ENCODE data around the gene NEB. TPM values are rescaled to one million over a fixed set of nuclear protein-coding genes. Genes with fewer than 3 reads are reported as not detected.

NEB gene
- total and polyA plus RNA-seq, 7 donors, result 796 to 7,790 (median 2,020) TPM

- H3K9me3 ChIP-seq, result no peaks in the 10 kb centered on the region
- ATAC-seq, result no peak
- intact Hi-C loops (cut with DNase I), result no loop called here
- H3K36me3 ChIP-seq (ENCODE audit: insufficient read depth in 1 of 2, low read depth in 1 of 2), result peaks cover 0 to 100% of the 10 kb centered on the region in 2 donors
- peak overlapping the region; percentile 67 for H3K27ac ChIP-seq
- DNase-seq, result no peak
- WGBS, 3 donors, result 82 to 93% (median 85%) methylated on average over 2 of the region's 2 CpGs
- peaks cover 71% of the 10 kb centered on the region for H3K4me1 ChIP-seq
- H3K27me3 ChIP-seq (ENCODE audit: insufficient read depth in 3 of 3, low read length in 2 of 3), result no peaks in the 10 kb centered on the region
- H3K4me3 ChIP-seq, result no peak overlapping the region
- TF ChIP-seq CTCF (IDR thresholded peaks at IDR 0.05), result no peak
Observed at GRCh38 chr2:151658081-151658480, 76.2 kb downstream of the NEB start.

- Histone ChIP-seq H3K4me3 (no peak overlapping the region), H3K27me3 (ENCODE audit: insufficient read depth in 3 of 3, low read length in 2 of 3) (no peaks in the 10 kb centered on the region), H3K9me3 (no peaks in the 10 kb centered on the region), H3K27ac (peak overlapping the region; percentile 67), H3K4me1 (peaks cover 71% of the 10 kb centered on the region), H3K36me3 (ENCODE audit: insufficient read depth in 1 of 2, low read depth in 1 of 2) (peaks cover 0 to 100% of the 10 kb centered on the region in 2 donors)
- DNase-seq (no peak), ATAC-seq (peak; percentile 21 to 35 (median 24))
- WGBS, 3 donors, result 48 to 75% (median 48%) methylated on average over 2 of the region's 2 CpGs
- TF ChIP-seq CTCF (IDR thresholded peaks at IDR 0.05), result no peak
- intact Hi-C loops (cut with DNase I), result no loop called here
Observed at GRCh38 chr2:151657667-151658076, 76.6 kb downstream of the NEB start.

- Histone ChIP-seq H3K27ac (peak overlapping the region; percentile 50), H3K36me3 (ENCODE audit: insufficient read depth in 1 of 2, low read depth in 1 of 2) (peaks cover 0 to 100% of the 10 kb centered on the region in 2 donors), H3K4me1 (peaks cover 78% of the 10 kb centered on the region), H3K4me3 (no peak overlapping the region), H3K27me3 (ENCODE audit: insufficient read depth in 3 of 3, low read length in 2 of 3) (no peaks in the 10 kb centered on the region), H3K9me3 (no peaks in the 10 kb centered on the region)
- peak; percentile 33 to 58 (median 47) for ATAC-seq
- intact Hi-C loops (cut with DNase I), result no loop called here
- DNase-seq, result peak in 1 of 2 donors; percentile 54
- 35 to 68% (median 37%) methylated on average over 8 of the region's 8 CpGs for WGBS, 3 donors
- no peak for TF ChIP-seq CTCF (IDR thresholded peaks at IDR 0.05)
Observed at GRCh38 chr2:151655663-151656398, 78.4 kb downstream of the NEB start.

DNA sequence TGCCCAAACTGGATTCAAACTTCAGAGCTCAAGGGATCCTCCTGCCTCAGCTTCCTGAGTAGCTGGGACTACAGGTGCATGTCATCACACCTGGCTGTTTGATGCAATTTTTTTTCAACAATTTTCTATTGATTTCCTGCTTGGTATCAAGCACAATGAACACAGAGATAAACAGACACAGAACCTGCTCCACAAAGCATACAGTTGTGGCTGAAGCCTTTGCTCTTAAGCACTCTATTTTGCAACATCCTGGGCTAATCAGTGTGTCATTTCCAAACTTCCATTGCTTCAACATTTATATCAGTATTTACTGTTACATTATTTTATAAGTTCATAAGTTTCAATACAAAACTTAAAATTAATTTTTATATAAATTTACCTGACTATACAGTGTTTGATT lies 79.4 kb downstream of the NEB start:
- Histone ChIP-seq H3K9me3 (no peaks in the 10 kb centered on the region), H3K4me3 (no peak overlapping the region), H3K27ac (peak overlapping the region; percentile 50), H3K27me3 (ENCODE audit: insufficient read depth in 3 of 3, low read length in 2 of 3) (no peaks in the 10 kb centered on the region), H3K36me3 (ENCODE audit: insufficient read depth in 1 of 2, low read depth in 1 of 2) (peaks cover 0 to 99% of the 10 kb centered on the region in 2 donors), H3K4me1 (peaks cover 79% of the 10 kb centered on the region)
- TF ChIP-seq CTCF (IDR thresholded peaks at IDR 0.05), result no peak
- intact Hi-C loops (cut with DNase I), result no loop called here
- ATAC-seq, result no peak
- DNase-seq, result no peak

DNA sequence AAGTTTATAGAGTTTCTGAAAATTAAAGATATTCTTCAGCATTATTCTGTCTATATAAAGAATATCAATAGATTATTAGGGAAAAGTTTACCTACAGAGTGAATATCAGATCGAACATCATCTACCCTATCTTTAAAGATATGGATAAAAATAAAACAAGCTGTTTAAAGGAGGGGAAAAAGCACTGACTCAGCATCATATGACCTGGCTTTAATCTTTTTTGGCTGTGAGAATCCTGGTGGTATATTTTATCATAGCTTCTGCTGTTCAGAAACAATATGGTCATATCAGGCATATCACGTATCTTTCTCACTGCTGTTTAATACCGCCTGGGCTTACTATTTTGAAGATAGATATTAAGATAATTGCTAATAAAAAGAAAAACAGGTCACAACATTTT lies 80.2 kb downstream of the NEB start:
- intact Hi-C loops (cut with DNase I), result no loop called here
- H3K27ac ChIP-seq, result peak overlapping the region; percentile 50
- no peaks in the 10 kb centered on the region for H3K27me3 ChIP-seq (ENCODE audit: insufficient read depth in 3 of 3, low read length in 2 of 3)
- TF ChIP-seq CTCF (IDR thresholded peaks at IDR 0.05), result no peak
- 42 to 83% (median 51%) methylated on average over 3 of the region's 3 CpGs for WGBS, 3 donors
- H3K4me1 ChIP-seq, result peaks cover 75% of the 10 kb centered on the region
- no peaks in the 10 kb centered on the region for H3K9me3 ChIP-seq
- H3K4me3 ChIP-seq, result no peak overlapping the region
- no peak for DNase-seq
- H3K36me3 ChIP-seq (ENCODE audit: insufficient read depth in 1 of 2, low read depth in 1 of 2), result peaks cover 0 to 98% of the 10 kb centered on the region in 2 donors
- no peak for ATAC-seq

Data from psoas muscle (tissue), 8 donors.